Stomach (tissue), 9 donors: ENCODE data around the gene SMYD3. TPM values are rescaled to one million over a fixed set of nuclear protein-coding genes. Genes with fewer than 3 reads are reported as not detected.
A peak's percentile ranks its signal among the peaks of the same experiment; 100 is the strongest.

Experiments used
- DNase-seq, 2 donors: peaks; one replicate each; pipeline versions ENCODE4 v3.0.0 to v3.0.0-alpha.2; 2013 to 2019
- H3K27ac ChIP-seq, 5 donors: fragments of 200-600 bp in 4 of 5; sonication (generic) in 4 of 5; one replicate each; pipeline ENCODE4 v1.5.1; 2013 to 2019; ENCODE audit warnings: mild to moderate bottlenecking in 1 of 5, moderate library complexity in 1 of 5
- H3K27me3 ChIP-seq, 3 donors: fragments of 200-600 bp; sonication (generic); one replicate each; pipeline ENCODE4 v1.5.1; 2017 to 2019; ENCODE audit warnings: mixed run types in 1 of 3
- H3K36me3 ChIP-seq, 4 donors: fragments of 200-600 bp; sonication (generic); 1 replicate in 3 of 4; 2 replicates in 1 of 4; pipeline ENCODE4 v1.5.1; 2016 to 2019
- H3K4me1 ChIP-seq, 4 donors: fragments of 200-600 bp; sonication (generic); one replicate each; pipeline ENCODE4 v1.5.1; 2016 to 2019
- H3K4me3 ChIP-seq, 4 donors: fragments of 200-600 bp; sonication (generic) in 3 of 4; one replicate each; pipeline ENCODE4 v1.5.1; 2016 to 2019; ENCODE audit warnings: mild to moderate bottlenecking in 1 of 4
- H3K9me3 ChIP-seq, 4 donors: fragments of 200-600 bp; sonication (generic); one replicate each; pipeline ENCODE4 v1.5.1; 2016 to 2019
- EP300 ChIP-seq: sonication (generic); formaldehyde crosslinking; IDR thresholded peaks from one replicate; pipeline ENCODE4 v1.6.1; 2017; ENCODE audit warnings: antibody characterized with exemption
- POLR2A ChIP-seq, 4 donors: fragments of 450-650 bp; IDR thresholded peaks; one replicate each; pipeline ENCODE4 v1.6.1; 2016; ENCODE audit warnings: antibody characterized with exemption in 4 of 4, control low read depth in 2 of 4, mild to moderate bottlenecking in 1 of 4, moderate library complexity in 1 of 4
- POLR2AphosphoS5 ChIP-seq, 3 donors: sonication (generic); formaldehyde crosslinking; IDR thresholded peaks; one replicate each; pipeline ENCODE4 v1.6.1; 2016; ENCODE audit warnings: antibody characterized with exemption in 3 of 3
- WGBS, 5 donors: extraction: QIAGEN DNeasy Blood & Tissue Kit in 3 of 5; methylation state at CpG; one replicate each; pipeline versions ENCODE4 v1.1.5 to v1.1.7; 2013 to 2018; 5-methylcytosine and 5-hydroxymethylcytosine counted together
- intact Hi-C: fragments of 100-400 bp; cut with DNase I; formaldehyde crosslinking; loops from one replicate; pipeline ENCODE4 v1.15.1; 2023; ENCODE audit warnings: low total_unique reads
- polyA plus RNA-seq, 3 donors: library from polyadenylated mRNA; stranded (reverse); fragments of 200-250 nt; gene quantifications; one replicate each; pipeline ENCODE4 v1.2.3, GENCODE V29; 2013
- total RNA-seq, 5 donors: library from RNA; depleted of rRNA; stranded (reverse); fragments of >200 nt; gene quantifications; one replicate each; pipeline versions ENCODE4 v1.1.0 to v1.2.3, GENCODE V29; 2014 to 2016
- TF ChIP-seq, protein P1 (sequence below), 7 experiments: fragments of 450-650 bp in 4 of 7; fragments of 200-600 bp in 3 of 7; sonication (generic) in 3 of 7; IDR thresholded peaks; one replicate each; pipeline ENCODE4 v1.5.1; 2016 to 2019; ENCODE audit warnings: antibody characterized with exemption in 7 of 7, control low read depth in 2 of 7, mild to moderate bottlenecking in 1 of 7
- donor health status: healthy with polysubstance abuse.
- donor health status: Bipolar disorder and iron deficiency.
- donor health status: healthy.

SMYD3 gene
- total and polyA plus RNA-seq, 8 donors, result 6.4 to 196 (median 27.8) TPM

GRCh38 chr1:246005067-246005466, 502.0 kb downstream of the SMYD3 start:
- peak in 1 of 3 donors; percentile 72 for TF ChIP-seq POLR2AphosphoS5 (IDR thresholded peaks at IDR 0.05)
- TF ChIP-seq EP300, result no peak
- TF ChIP-seq POLR2A (IDR thresholded peaks at IDR 0.05), result no peak
- TF ChIP-seq, protein P1, sequence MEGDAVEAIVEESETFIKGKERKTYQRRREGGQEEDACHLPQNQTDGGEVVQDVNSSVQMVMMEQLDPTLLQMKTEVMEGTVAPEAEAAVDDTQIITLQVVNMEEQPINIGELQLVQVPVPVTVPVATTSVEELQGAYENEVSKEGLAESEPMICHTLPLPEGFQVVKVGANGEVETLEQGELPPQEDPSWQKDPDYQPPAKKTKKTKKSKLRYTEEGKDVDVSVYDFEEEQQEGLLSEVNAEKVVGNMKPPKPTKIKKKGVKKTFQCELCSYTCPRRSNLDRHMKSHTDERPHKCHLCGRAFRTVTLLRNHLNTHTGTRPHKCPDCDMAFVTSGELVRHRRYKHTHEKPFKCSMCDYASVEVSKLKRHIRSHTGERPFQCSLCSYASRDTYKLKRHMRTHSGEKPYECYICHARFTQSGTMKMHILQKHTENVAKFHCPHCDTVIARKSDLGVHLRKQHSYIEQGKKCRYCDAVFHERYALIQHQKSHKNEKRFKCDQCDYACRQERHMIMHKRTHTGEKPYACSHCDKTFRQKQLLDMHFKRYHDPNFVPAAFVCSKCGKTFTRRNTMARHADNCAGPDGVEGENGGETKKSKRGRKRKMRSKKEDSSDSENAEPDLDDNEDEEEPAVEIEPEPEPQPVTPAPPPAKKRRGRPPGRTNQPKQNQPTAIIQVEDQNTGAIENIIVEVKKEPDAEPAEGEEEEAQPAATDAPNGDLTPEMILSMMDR (IDR thresholded peaks at IDR 0.05), result no peak
- no peak for DNase-seq
- Histone ChIP-seq H3K36me3 (no peaks in the 10 kb centered on the region), H3K27ac (no peak overlapping the region), H3K9me3 (no peaks in the 10 kb centered on the region), H3K4me1 (peaks cover 3 to 32% (median 17%) of the 10 kb centered on the region in 4 donors), H3K4me3 (no peak overlapping the region), H3K27me3 (no peaks in the 10 kb centered on the region)
- intact Hi-C loops, result no loop called here
- WGBS, 5 donors, result 46 to 70% (median 67%) methylated on average over 3 of the region's 3 CpGs

DNA sequence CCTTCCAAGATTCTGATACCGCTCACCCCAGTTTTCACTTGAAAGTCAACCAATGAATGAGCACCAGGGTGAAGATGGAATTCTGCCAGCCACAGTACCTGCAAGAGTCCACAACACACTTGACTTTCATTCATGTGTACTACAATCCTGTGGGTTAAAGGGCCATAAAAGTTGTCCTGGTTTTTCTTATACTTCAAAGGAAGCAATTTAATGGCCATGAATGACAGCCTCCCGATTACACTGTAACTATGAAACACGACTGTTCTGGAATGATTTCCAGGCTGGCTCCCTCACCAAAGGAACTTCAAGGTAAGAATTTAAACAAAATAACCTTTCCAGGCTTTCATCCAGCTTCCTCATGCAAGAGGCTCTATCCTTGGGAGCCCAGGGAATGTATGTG, 502.8 kb downstream of the SMYD3 start:
- WGBS, 5 donors, result 33 to 46% (median 39%) methylated on average over 3 of the region's 3 CpGs
- DNase-seq, result no peak
- intact Hi-C loops, result loop anchor here (5.0 kb wide), 1 partner anchor 852 kb away; the partner anchor contains the start of gene KIF26B
- Histone ChIP-seq H3K27ac (no peak overlapping the region), H3K27me3 (no peaks in the 10 kb centered on the region), H3K36me3 (no peaks in the 10 kb centered on the region), H3K9me3 (no peaks in the 10 kb centered on the region), H3K4me3 (no peak overlapping the region), H3K4me1 (peaks cover 3 to 33% (median 17%) of the 10 kb centered on the region in 4 donors)
- TF ChIP-seq, protein P1 (IDR thresholded peaks at IDR 0.05), result no peak
- TF ChIP-seq EP300, result no peak
- no peak for TF ChIP-seq POLR2A (IDR thresholded peaks at IDR 0.05)
- TF ChIP-seq POLR2AphosphoS5 (IDR thresholded peaks at IDR 0.05), result no peak

DNA sequence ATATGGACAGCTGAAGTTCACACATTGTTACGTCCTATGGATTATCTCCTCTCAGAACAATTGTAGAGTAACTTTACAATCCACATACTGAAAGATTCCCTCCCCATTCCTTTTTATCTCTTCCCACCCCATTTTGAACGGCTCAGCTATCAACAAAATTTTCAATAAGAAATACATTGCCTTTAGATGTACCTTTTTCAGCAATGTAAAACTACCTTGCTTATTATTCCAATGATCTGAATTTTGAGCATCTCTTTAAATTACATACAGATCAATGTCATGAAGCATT, 503.7 kb downstream of the SMYD3 start:
- intact Hi-C loops, result loop anchor here (5.0 kb wide), 1 partner anchor 851 kb away; the partner anchor contains the start of gene KIF26B

DNA sequence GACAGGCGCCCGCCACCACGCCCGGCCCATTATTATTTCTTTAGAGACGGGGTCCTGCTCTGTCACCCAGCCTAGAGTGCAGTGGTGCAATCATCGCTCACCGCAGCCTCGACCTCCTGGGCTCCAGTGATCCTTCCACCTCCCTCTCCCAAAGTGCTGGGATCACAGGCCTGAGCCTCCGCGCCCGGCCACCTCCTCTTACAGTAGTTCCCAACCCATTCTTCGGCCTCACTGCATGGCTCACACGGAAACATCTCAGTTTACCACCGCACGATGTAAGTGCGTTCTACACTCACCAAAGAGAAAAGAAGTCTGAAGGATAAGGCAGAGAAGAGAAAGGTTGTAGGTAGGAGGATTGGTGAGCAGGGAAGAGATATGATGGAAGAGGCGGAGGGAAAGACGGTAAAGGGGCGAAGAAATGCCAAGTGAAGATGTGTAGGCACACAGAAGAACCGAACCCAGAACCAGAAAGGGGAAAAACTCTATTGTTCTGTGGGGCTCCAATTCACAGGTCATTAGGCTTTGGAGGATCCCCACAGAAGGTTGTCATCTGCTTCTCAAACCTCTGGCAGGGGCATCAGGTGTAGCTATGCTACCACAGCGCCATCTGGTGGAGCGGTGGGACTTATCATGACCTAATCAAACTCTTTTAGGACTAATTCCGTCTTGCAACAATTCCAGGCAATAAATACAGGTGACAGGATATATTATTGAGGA, 504.2 kb downstream of the SMYD3 start:
- 79 to 81% (median 80%) methylated on average over 23 of the region's 23 CpGs for WGBS, 5 donors
- no peaks in the 10 kb centered on the region for H3K27me3 ChIP-seq
- peaks cover 3 to 36% (median 16%) of the 10 kb centered on the region in 4 donors for H3K4me1 ChIP-seq
- no peak overlapping the region for H3K27ac ChIP-seq
- TF ChIP-seq POLR2A (IDR thresholded peaks at IDR 0.05), result no peak
- TF ChIP-seq EP300, result no peak
- TF ChIP-seq POLR2AphosphoS5 (IDR thresholded peaks at IDR 0.05), result no peak
- TF ChIP-seq, protein P1 (IDR thresholded peaks at IDR 0.05), result peak in 5 of 7 experiments; percentile 70 to 94 (median 83)
- intact Hi-C loops, result loop anchor here (5.0 kb wide), 1 partner anchor 851 kb away; the partner anchor contains the start of gene KIF26B
- DNase-seq, result peak; percentile 94 to 95
- H3K36me3 ChIP-seq, result no peaks in the 10 kb centered on the region
- no peak overlapping the region for H3K4me3 ChIP-seq
- H3K9me3 ChIP-seq, result no peaks in the 10 kb centered on the region

More for the DNA sequence above, 503.7 kb downstream of the SMYD3 start:
- Histone ChIP-seq H3K27me3 (no peaks in the 10 kb centered on the region), H3K4me1 (peaks cover 3 to 36% (median 15%) of the 10 kb centered on the region in 4 donors), H3K9me3 (no peaks in the 10 kb centered on the region), H3K27ac (no peak overlapping the region), H3K36me3 (no peaks in the 10 kb centered on the region), H3K4me3 (no peak overlapping the region)
- no peak for TF ChIP-seq POLR2A (IDR thresholded peaks at IDR 0.05)
- no peak for TF ChIP-seq EP300
- TF ChIP-seq, protein P1 (IDR thresholded peaks at IDR 0.05), result no peak
- TF ChIP-seq POLR2AphosphoS5 (IDR thresholded peaks at IDR 0.05), result no peak
- WGBS, 5 donors, result 35 to 51% (median 44%) methylated on average over 2 of the region's 2 CpGs
- no peak for DNase-seq
